Ishikawa (cell line): Measurements from ENCODE around the gene CHAT.

Source experiments
- CEBPB ChIP-seq: IDR thresholded peaks from 2 replicates; pipeline ENCODE4 v1.6.1; 2012
- CREB1 ChIP-seq: IDR thresholded peaks from 2 replicates; pipeline ENCODE4 v1.6.1; 2012; ENCODE audit warnings: low read depth
- EGR1 ChIP-seq: IDR thresholded peaks from 2 replicates; pipeline ENCODE4 v1.6.1; 2012
- EP300 ChIP-seq: IDR thresholded peaks from 2 replicates; pipeline ENCODE4 v1.6.1; 2012; ENCODE audit warnings: borderline replicate concordance
- FOXM1 ChIP-seq: IDR thresholded peaks from 2 replicates; pipeline ENCODE4 v1.6.1; 2012; ENCODE audit warnings: low read depth, borderline replicate concordance
- NFIC ChIP-seq: IDR thresholded peaks from 2 replicates; pipeline ENCODE4 v1.6.1; 2012
- RAD21 ChIP-seq: IDR thresholded peaks from 2 replicates; pipeline ENCODE4 v1.6.1; 2012; ENCODE audit warnings: low read depth
- TAF1 ChIP-seq: IDR thresholded peaks from 2 replicates; pipeline ENCODE4 v1.6.1; 2012; ENCODE audit warnings: low read depth, mild to moderate bottlenecking
- TCF12 ChIP-seq: IDR thresholded peaks from 2 replicates; pipeline ENCODE4 v1.6.1; 2012; ENCODE audit warnings: low read depth
- TEAD4 ChIP-seq: IDR thresholded peaks from 2 replicates; pipeline ENCODE4 v1.6.1; 2012
- YY1 ChIP-seq: IDR thresholded peaks from 2 replicates; pipeline ENCODE4 v1.6.1; 2012; ENCODE audit warnings: low read depth
- ZBTB7A ChIP-seq: IDR thresholded peaks from 2 replicates; pipeline ENCODE4 v1.6.1; 2012; ENCODE audit warnings: low read depth
- TF ChIP-seq, protein P1 (sequence below): IDR thresholded peaks from 2 replicates; pipeline ENCODE4 v1.6.1; 2012; ENCODE audit warnings: low read depth, mild to moderate bottlenecking
- TF ChIP-seq, protein P2 (sequence below): IDR thresholded peaks from 2 replicates; pipeline ENCODE4 v1.6.1; 2012
- TF ChIP-seq, protein P3 (sequence below): IDR thresholded peaks from 2 replicates; pipeline ENCODE4 v1.6.1; 2012

The CHAT gene

DNA sequence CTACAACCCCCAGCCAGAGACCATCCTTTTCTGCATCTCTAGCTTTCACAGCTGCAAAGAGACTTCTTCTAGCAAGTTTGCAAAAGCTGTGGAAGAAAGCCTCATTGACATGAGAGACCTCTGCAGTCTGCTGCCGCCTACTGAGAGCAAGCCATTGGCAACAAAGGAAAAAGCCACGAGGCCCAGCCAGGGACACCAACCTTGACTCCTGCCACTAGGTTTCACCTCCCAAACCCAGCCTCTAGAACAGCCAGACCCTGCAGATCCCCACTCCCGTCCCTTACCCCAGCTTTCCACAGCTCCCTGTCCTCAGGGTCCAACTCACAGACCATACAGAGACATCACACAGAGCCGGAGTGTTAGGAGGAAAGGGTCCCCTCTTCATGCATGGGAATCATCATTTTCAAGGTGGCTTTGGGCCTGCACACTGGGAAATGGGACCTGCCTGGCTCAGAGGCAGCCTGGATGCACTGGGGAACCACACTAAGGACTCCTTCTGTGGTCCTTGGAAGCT is 51.1 kb downstream of the CHAT start:
- TF ChIP-seq, protein P1, sequence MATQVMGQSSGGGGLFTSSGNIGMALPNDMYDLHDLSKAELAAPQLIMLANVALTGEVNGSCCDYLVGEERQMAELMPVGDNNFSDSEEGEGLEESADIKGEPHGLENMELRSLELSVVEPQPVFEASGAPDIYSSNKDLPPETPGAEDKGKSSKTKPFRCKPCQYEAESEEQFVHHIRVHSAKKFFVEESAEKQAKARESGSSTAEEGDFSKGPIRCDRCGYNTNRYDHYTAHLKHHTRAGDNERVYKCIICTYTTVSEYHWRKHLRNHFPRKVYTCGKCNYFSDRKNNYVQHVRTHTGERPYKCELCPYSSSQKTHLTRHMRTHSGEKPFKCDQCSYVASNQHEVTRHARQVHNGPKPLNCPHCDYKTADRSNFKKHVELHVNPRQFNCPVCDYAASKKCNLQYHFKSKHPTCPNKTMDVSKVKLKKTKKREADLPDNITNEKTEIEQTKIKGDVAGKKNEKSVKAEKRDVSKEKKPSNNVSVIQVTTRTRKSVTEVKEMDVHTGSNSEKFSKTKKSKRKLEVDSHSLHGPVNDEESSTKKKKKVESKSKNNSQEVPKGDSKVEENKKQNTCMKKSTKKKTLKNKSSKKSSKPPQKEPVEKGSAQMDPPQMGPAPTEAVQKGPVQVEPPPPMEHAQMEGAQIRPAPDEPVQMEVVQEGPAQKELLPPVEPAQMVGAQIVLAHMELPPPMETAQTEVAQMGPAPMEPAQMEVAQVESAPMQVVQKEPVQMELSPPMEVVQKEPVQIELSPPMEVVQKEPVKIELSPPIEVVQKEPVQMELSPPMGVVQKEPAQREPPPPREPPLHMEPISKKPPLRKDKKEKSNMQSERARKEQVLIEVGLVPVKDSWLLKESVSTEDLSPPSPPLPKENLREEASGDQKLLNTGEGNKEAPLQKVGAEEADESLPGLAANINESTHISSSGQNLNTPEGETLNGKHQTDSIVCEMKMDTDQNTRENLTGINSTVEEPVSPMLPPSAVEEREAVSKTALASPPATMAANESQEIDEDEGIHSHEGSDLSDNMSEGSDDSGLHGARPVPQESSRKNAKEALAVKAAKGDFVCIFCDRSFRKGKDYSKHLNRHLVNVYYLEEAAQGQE, result no peak
- TF ChIP-seq TCF12 (no peak), EGR1 (no peak), NFIC (no peak), TAF1 (no peak), RAD21 (no peak), FOXM1 (no peak)
- TF ChIP-seq, protein P2, sequence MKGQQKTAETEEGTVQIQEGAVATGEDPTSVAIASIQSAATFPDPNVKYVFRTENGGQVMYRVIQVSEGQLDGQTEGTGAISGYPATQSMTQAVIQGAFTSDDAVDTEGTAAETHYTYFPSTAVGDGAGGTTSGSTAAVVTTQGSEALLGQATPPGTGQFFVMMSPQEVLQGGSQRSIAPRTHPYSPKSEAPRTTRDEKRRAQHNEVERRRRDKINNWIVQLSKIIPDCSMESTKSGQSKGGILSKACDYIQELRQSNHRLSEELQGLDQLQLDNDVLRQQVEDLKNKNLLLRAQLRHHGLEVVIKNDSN, result no peak

DNA sequence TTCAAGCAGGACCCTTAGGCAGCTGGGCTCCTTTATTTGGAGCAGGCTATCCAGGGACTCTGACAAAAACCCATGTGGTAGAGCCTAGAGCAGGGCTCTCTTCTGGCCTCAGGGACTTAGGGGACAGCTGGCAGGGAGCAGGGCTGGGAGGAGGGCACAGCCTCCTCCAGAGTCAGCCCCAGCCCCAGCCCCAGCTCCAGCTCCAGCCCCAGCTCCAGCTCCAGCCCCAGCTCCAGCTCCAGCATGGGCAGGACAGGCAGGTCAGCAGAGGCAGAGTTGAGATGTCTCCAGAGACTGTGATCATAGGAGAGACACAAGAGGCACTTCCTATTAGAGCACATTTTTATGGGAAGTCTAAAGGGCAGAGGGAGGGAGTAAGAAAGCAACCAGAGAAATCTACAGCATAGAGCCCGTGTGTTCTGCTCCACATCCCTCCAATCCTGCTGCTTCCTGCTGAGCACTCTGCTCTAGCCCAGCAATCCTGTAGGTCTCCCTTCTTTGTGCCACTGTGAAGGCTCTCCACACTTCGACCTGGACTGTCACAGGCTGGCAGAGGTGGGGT is 52.3 kb downstream of the CHAT start:
- TF ChIP-seq, protein P1, result no peak
- TF ChIP-seq, protein P2, result no peak
- TF ChIP-seq NFIC, result no peak
- TF ChIP-seq CEBPB, result no peak

DNA sequence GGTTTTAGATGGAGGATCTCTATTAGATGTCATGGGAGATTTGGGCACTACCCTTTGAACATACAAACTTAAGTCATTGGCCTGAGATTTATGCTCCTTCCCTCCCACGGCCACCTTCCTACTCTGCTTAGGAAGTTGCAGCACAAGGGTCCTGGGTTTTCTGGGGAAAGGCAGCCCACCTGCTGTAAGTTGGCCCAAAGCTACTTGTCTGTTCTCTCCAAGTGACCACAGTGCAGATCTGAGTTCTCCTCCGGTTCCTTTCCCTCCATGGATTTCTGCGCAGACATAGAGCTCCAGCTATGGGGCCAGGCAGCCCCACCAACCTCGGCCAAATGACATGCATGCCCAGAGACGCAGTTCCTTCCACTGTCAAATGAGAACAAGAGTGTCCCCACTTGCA is 52.8 kb downstream of the CHAT start:
- no peak for TF ChIP-seq CREB1
- no peak for TF ChIP-seq TCF12
- no peak for TF ChIP-seq RAD21
- no peak for TF ChIP-seq CEBPB
- TF ChIP-seq NFIC, result no peak
- no peak for TF ChIP-seq TAF1
- TF ChIP-seq, protein P3, sequence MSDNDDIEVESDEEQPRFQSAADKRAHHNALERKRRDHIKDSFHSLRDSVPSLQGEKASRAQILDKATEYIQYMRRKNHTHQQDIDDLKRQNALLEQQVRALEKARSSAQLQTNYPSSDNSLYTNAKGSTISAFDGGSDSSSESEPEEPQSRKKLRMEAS, result no peak
- TF ChIP-seq EGR1, result no peak
- TF ChIP-seq EP300, result no peak
- TF ChIP-seq, protein P2, result no peak
- TF ChIP-seq FOXM1, result no peak
- no peak for TF ChIP-seq ZBTB7A
- TF ChIP-seq, protein P1, result no peak
- no peak for TF ChIP-seq YY1
- no peak for TF ChIP-seq TEAD4

DNA sequence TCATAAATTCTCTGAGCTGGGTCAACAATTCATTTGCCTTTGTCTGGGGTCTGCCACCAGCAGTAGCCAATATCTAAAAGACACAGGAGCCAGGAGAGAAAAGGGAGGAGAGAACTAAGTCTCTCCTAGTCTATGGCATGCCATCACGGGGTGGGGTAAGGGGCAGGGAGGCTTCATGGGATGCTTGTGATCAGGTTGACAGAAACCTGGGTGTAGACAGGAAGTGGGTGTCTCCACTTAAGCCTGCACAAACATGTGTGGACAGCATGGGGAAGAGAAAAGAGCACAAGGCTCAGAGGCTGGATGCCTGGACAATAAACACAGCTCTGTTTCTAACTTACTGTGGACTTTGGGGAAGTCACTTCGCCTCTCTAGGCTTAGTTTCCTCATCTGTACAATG is 54.2 kb downstream of the CHAT start:
- TF ChIP-seq EGR1, result no peak
- TF ChIP-seq, protein P1, result no peak
- TF ChIP-seq TAF1, result no peak
- no peak for TF ChIP-seq TCF12
- TF ChIP-seq YY1, result no peak
- TF ChIP-seq CREB1, result no peak
- no peak for TF ChIP-seq NFIC
- TF ChIP-seq ZBTB7A, result no peak
- TF ChIP-seq TEAD4, result no peak
- no peak for TF ChIP-seq FOXM1
- TF ChIP-seq, protein P3, result no peak
- TF ChIP-seq EP300, result no peak
- TF ChIP-seq, protein P2, result no peak
- no peak for TF ChIP-seq CEBPB
- TF ChIP-seq RAD21, result no peak
